ENCODE results near the gene MAPK7.

Gene MAPK7

GRCh38 chr17:19402171-19402570, 23.9 kb downstream of the MAPK7 start:
- DNase-seq, result no peak

GRCh38 chr17:19403021-19403420, 24.7 kb downstream of the MAPK7 start:
- DNase-seq, result no peak

GRCh38 chr17:19404264-19404663, 26.0 kb downstream of the MAPK7 start:
- no peak for DNase-seq

GRCh38 chr17:19405114-19405513, 26.8 kb downstream of the MAPK7 start:
- DNase-seq, result no peak

GRCh38 chr17:19407601-19408345, 29.5 kb downstream of the MAPK7 start:
- DNase-seq, result no peak

GRCh38 chr17:19408346-19408710, 30.0 kb downstream of the MAPK7 start:
- DNase-seq, result no peak

- DNase-seq, result no peak
Measured at GRCh38 chr17:19409066-19409465, 30.8 kb downstream of the MAPK7 start.

GRCh38 chr17:19409509-19409908, 31.2 kb downstream of the MAPK7 start:
- no peak for DNase-seq

GRCh38 chr17:19410091-19410490, 31.8 kb downstream of the MAPK7 start:
- DNase-seq, result no peak

GRCh38 chr17:19410875-19411620, 32.8 kb downstream of the MAPK7 start, which contains the start of gene RNF112:
RNF112 (plus strand) TSS chr17:19411232; CDS start chr17:19411409, 177 bp downstream.
- DNase-seq, result no peak

GRCh38 chr17:19411631-19412030, 33.3 kb downstream of the MAPK7 start:
- no peak for DNase-seq

GRCh38 chr17:19412510-19412909, 34.2 kb downstream of the MAPK7 start:
- no peak for DNase-seq

- DNase-seq, result no peak
Measured at GRCh38 chr17:19412984-19413383, 34.7 kb downstream of the MAPK7 start.

GRCh38 chr17:19413761-19414160, 35.5 kb downstream of the MAPK7 start:
- no peak for DNase-seq

- DNase-seq, result no peak
Measured at GRCh38 chr17:19414396-19415280, 36.3 kb downstream of the MAPK7 start.

- no peak for DNase-seq
Measured at GRCh38 chr17:19415311-19415710, 37.0 kb downstream of the MAPK7 start.

GRCh38 chr17:19415806-19416775, 37.8 kb downstream of the MAPK7 start:
- DNase-seq, result no peak

GRCh38 chr17:19417611-19418010, 39.3 kb downstream of the MAPK7 start:
- DNase-seq, result no peak

GRCh38 chr17:19418251-19418992, 40.1 kb downstream of the MAPK7 start:
- DNase-seq, result peak; percentile 36

- no peak for DNase-seq
Measured at GRCh38 chr17:19421219-19421618, 42.9 kb downstream of the MAPK7 start.

- no peak for DNase-seq
Measured at GRCh38 chr17:19421926-19422325, 43.6 kb downstream of the MAPK7 start.

Data from CD4-positive, alpha-beta T cell treated with Interferon gamma for 1 hour (primary cell).